ENCODE measurements around the gene BRSK2.
"Not testable (repeated sequence)": the region's sequence is repeated elsewhere in the genome, so short reads cannot be mapped to it uniquely, and the experiment has no call there.

The BRSK2 gene

DNA sequence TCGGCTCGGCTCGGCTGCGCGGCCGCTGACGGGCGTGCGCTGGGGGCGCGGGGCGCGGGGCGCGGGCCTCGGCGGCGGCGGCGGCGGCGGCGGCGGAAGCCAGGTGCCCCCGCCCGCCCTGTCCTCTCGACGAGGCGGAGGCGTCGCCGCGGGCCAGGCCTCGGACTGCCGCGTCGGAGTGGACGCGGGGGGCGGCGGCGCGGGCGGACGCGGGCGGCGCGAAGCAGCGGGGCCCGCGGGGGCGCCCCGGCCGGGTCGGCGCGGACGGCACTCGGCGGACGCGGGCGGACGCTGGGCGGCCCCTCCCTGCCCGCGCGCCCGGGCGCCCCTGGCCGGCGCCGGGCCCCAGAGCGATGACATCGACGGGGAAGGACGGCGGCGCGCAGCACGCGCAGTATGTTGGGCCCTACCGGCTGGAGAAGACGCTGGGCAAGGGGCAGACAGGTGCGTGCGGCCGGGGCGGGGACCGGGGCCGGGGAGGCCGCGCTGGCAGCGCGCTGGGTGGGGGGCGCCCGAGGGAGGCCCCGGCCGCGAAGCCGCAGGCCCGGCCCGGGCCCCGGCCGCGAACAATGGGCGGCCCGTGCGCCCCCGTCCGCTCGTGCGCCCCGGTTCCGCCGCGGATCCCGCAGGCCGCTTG, at the start of gene BRSK2:
BRSK2 (plus strand) TSS at position 3 of the 637 bp plus-strand sequence; CDS start at position 354, 351 bp downstream.
- DNase-seq (ENCODE audit: low spot score): no peak

DNA sequence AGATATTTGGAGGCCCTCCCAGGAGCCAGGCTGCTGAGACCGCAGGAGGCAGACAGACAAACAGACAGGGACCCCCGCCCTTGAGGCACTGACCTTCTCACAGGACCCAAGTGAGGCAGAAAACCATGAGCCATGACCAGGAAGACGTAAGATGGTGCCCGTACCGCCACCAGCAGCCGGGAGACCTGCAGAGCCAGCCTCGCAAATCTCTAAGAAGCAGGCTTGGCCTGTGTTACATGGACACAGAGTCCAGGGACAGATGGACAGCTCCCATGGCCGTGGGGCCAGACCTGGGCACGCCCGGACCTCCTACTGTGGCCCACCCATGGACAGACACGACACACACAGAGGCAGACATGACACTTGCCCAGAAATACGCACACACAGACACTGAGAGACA, 49.6 kb upstream of the BRSK2 start:
- DNase-seq (ENCODE audit: low spot score): no peak

GRCh38 chr11:1341226-1341625, 48.5 kb upstream of the BRSK2 start:
- not testable (repeated sequence) for DNase-seq (ENCODE audit: low spot score)

- DNase-seq (ENCODE audit: low spot score): no peak
Measured at GRCh38 chr11:1341928-1342524, 47.7 kb upstream of the BRSK2 start.

DNA sequence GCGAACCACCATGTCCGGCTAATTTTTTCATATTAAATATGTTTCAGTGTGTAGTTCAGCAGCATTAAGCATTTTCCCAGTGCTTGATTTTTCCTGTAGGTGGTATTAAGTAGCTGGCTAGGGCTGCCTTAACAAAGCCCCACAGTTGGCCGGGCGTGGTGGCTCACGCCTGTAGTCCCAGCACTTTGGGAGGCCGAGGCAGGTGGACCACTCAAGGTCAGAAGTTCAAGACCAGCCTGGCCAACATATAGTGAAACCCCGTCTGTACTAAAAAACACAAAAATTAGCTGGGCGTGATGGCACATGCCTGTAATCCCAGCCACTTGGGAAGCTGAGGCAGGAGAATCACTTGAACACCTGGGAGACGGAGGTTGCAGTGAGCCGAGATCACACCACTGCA, 46.8 kb upstream of the BRSK2 start:
- DNase-seq (ENCODE audit: low spot score): no peak

DNA sequence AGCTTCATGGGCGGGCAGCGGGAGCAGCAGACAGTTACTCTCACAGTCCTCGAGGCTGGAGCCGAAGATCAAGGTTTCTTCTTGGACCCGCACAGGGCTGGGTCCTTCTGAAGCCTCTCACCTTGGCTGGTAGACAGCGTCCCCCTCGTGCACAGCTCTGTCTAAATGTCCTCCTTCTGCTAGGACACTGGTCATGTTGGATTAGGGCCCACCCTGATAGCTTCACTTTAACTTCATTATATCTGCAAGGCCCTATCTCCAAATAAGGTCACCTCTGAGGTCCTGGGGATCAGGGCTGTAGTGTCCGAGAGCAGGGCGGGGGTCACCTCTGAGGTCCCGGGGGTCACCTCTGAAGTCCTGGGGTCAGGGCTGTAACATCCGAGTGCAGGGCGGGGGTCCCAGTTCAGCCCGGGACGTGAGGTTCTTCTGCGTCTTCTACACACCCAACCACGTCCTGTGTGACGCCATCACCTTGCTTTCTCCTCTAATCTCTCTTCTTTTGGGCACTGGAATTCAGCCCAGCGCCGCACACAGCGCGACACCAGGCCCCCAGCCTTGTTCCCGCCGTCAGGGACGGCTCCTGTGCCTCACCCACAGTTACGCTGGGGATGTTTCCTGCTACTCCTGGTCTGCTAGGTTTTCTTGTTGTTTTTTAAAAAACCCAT, 46.2 kb upstream of the BRSK2 start:
- no peak for DNase-seq (ENCODE audit: low spot score)

- DNase-seq (ENCODE audit: low spot score): no peak
Measured at GRCh38 chr11:1344056-1344635, 45.6 kb upstream of the BRSK2 start.

- no peak for DNase-seq (ENCODE audit: low spot score)
Measured at GRCh38 chr11:1345737-1346513, 43.8 kb upstream of the BRSK2 start.

- no peak for DNase-seq (ENCODE audit: low spot score)
Measured at GRCh38 chr11:1346669-1347390, 42.9 kb upstream of the BRSK2 start.

DNA sequence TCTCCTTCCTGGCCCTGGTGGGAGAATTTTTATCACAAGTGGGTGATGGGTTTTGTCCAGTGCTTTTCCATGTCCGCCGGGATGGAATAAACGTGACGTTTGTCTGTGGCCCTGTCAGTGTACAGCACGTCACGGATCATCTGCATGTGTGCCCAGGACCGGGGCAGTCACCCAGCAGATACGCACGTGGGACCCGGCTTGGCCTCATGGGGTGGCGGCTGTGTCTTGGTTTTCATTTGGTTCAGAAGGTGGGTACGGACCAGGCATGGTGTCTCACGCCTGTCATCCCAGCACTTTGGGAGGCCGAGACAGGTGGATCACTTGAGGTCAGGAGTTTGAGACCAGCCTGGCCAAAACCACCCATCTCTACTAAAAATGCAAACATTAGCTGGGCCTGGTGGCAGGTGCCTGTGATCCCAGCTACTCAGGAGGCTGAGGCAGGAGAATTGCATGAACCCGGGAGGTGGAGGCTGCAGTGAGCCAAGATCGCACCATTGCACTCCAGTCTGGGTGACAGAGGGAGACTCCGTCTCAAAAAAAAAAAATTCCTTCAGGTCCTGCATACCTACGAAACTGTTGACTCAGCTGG, 42.2 kb upstream of the BRSK2 start:
- not testable (repeated sequence) for DNase-seq (ENCODE audit: low spot score)

DNA sequence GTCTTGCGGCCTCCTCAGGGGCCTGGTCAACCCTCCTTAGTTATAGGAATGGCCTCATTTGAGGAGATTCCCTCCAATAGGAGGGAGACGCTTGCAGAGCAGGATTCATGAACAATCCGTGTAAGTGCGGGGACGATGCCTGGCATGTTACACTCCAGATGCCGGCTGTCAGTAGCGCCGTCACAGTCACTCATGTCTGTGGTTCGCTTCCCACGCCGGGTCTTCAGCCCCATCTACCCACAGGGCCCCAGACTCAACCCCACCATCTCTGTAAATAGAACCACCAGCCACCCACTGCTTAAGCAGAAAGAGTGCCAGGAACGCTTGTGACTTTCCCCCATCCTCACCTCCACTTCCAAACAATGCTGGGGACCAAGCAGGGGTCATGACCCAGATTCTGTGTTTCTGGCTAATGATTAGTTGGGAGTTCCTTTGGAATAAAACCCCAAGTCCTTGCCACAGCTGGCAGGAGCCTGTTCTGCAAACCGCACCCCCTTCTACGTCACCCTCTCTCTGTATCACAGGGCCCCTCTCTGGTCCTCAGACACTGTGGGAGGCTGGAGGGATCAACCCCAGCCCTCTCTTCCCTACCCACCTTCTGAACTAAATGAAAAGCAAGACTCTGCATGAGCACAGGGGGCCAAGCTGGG, 41.5 kb upstream of the BRSK2 start:
- DNase-seq (ENCODE audit: low spot score): no peak

- no peak for DNase-seq (ENCODE audit: low spot score)
Measured at GRCh38 chr11:1348796-1349326, 40.9 kb upstream of the BRSK2 start.

GRCh38 chr11:1349327-1350041, 40.2 kb upstream of the BRSK2 start:
- DNase-seq (ENCODE audit: low spot score): no peak

GRCh38 chr11:1350086-1350725, 39.5 kb upstream of the BRSK2 start:
- no peak for DNase-seq (ENCODE audit: low spot score)

- no peak for DNase-seq (ENCODE audit: low spot score)
Measured at GRCh38 chr11:1351278-1351937, 38.3 kb upstream of the BRSK2 start.

DNA sequence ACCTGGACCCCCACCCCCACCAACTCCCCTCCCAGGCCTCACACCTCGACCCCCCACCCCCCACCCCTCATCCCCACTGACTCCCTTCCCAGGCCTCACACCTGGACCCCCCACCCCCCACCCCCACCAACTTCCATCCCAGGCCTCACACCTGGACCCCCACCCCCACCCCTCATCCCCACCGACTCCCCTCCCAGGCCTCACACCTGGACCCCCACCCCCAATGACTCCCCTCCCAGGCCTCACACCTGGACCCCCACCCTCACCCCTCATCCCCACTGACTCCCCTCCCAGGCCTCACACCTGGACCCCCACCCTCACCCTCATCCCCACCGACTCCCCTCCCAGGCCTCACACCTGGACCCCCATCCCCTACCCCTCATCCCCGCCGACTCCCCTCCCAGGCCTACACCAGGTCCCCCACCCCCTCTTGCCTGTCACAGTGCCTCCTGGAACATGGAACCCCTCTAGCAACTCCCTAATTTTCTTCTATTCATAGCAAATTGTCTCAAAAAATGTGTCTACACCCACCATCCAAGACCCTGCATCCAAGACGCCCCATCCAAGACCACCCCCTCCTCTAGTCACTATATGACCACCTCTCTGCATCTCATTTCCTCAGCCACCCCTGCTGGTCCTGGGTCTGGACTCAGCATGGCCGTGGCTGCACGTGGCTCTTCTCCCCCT, 36.9 kb upstream of the BRSK2 start:
- DNase-seq (ENCODE audit: low spot score): no peak

DNA sequence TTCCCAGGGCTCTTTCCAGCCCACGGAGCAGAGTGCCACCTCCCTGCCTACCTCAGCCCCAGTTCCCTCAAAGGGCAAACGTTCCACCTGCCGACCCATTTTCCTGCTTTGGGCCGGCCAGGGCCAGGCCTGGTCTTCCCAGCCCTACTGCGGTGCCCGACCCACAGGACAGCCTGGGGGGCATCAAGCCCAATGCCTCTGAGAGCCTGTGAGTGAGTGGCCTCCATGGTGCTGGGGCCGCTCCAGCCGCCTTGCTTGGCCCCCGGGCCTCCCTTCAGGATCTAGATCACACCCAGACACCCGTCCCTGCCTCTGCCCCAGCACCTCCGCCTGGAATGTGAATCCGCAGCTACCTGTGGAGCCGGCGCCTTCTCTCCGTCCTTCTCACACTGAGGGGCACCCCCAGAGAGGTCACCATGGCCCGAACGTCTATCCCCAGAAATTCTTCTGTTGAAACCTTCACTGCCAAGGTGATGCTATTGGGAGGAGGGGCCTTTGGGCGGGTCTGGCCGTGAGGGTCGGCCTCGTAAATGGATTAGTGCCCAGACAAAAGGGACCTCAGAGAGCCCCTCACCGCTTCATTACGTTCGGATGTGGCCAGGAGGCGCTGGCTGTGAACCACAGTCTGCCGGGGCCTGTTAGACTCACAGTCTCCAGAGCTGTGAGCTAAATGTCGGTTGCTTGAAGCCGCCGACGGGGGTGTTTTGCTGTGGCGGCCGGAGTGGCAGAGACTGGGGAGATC, 36.2 kb upstream of the BRSK2 start:
- DNase-seq (ENCODE audit: low spot score): no peak

Measured in LoVo (cell line).